GM19043 (cell line): ENCODE data around the gene HOXC5.
A peak's percentile ranks its signal among the peaks of the same experiment; 100 is the strongest.

Experiments
- ATAC-seq: cut with Tn5 transposase; IDR thresholded peaks from one replicate; pipeline ENCODE4 v1.9.1; 2021; ENCODE audit warnings: low read depth; ENCODE audit not compliant: unreplicated experiment

HOXC5 gene

GRCh38 chr12:54006559-54007220, 26.2 kb upstream of the HOXC5 start:
- no peak for ATAC-seq

- no peak for ATAC-seq
Observed at GRCh38 chr12:54007538-54008259, 25.2 kb upstream of the HOXC5 start.

DNA sequence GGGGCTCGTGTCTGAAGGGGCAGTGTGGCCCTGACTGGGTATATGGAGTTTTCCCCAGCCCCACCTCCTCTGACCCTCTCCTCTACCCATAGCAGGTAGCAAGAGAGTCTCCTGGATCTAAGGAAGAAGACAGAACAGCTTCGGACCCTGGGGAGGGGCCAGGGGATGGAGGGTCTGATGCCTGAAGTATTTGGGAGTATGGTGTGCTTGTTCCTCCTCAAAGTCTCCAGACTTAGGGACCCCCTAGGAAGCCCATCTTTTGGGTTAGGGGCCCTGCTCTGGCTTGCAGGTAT, 24.6 kb upstream of the HOXC5 start:
- ATAC-seq: no peak

- ATAC-seq: no peak
Observed at GRCh38 chr12:54009171-54010052, 23.4 kb upstream of the HOXC5 start.

GRCh38 chr12:54010053-54010971, 22.5 kb upstream of the HOXC5 start:
- no peak for ATAC-seq

DNA sequence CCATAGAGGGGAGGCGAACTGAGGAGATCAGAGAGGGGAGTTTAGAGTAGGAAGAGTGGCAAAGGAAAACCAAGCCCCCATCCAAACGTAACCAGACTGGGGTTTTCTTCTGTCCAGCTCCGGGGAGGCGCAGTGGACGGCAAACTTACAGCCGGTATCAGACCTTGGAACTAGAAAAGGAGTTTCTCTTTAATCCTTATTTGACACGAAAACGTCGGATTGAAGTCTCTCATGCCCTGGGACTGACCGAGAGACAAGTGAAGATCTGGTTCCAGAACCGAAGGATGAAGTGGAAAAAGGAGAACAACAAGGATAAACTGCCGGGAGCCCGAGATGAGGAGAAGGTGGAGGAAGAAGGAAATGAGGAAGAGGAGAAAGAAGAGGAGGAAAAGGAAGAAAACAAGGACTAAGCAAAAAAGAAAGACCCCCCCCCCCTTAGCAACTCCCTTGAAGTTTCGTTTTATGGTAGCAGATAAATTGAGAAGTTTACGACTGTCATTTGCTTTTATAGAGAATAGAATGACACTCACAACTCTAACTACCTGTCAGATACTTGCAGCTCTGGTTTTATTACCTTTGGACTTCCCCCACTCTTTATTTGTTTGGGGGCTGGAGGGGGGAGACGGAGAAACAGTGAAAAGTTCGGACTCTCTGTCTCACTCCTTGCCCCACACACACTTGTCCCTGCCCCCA, 21.7 kb upstream of the HOXC5 start:
- no peak for ATAC-seq

DNA sequence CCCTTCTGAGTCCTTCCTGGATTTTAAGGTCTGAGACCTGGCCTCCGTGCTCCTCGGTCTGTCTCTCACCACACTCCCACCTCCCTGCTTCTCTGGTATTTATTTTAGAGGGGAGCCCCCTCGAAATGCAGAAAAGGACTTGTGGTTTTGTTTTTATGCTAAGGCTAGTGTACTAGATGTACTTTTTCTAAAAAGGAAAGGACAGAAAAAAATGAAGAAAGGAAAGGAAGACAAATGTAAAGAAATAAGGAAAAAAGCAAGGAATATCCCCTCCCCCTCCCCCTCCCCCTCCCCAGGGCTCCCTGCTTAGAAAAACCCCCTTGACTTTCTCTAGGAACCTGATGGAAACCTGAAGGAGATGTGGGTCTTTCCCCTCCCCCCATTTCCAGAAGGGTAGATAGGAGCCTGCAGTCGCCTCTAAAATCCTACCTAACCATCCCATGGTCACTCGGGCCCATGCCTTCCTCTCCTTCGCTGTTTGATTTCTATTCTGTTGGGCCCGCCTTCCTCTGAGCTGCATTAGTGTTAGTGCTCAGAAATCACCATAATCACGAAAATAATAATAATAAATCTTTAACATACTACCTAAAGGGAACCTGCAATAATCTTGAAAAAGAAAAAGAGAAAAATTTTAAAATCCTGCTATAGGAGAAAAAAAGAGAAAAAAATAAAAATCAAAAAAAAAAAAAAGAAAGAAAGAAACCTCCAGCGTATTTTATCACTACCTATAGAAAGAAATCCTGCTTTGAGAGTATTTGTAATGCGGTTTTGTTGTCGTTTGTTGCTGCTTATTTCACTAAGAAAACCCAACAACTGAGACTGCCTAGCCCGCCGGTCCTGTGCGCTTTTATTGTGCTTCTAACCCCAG, 21.0 kb upstream of the HOXC5 start:
- ATAC-seq: no peak

GRCh38 chr12:54012631-54013409, 20.0 kb upstream of the HOXC5 start:
- no peak for ATAC-seq

GRCh38 chr12:54014377-54015017, 18.4 kb upstream of the HOXC5 start:
- ATAC-seq: no peak

GRCh38 chr12:54015018-54015931, 17.6 kb upstream of the HOXC5 start:
- no peak for ATAC-seq

GRCh38 chr12:54016051-54016450, 16.8 kb upstream of the HOXC5 start:
- no peak for ATAC-seq

DNA sequence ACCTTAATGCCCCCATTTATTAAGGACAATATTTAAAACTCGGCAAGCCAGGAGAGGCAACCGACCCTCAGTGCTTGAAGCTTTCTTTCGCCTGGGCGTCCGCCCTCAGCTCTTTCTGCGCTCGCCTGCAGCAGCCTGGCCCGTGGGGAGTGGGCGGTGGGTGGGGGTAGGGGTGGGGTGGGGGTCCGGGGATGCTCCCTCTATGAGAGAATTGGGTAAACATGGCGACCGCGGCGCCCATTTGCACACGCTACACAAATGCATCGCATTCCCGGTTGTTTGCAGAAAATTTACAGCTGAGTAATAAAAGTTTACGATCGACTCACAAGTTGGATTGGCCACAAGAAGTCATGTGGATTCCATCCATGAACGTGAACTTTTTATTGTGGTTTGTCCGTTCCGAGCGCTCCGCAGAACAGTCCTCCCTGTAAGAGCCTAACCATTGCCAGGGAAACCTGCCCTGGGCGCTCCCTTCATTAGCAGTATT, 16.3 kb upstream of the HOXC5 start:
- ATAC-seq: no peak

DNA sequence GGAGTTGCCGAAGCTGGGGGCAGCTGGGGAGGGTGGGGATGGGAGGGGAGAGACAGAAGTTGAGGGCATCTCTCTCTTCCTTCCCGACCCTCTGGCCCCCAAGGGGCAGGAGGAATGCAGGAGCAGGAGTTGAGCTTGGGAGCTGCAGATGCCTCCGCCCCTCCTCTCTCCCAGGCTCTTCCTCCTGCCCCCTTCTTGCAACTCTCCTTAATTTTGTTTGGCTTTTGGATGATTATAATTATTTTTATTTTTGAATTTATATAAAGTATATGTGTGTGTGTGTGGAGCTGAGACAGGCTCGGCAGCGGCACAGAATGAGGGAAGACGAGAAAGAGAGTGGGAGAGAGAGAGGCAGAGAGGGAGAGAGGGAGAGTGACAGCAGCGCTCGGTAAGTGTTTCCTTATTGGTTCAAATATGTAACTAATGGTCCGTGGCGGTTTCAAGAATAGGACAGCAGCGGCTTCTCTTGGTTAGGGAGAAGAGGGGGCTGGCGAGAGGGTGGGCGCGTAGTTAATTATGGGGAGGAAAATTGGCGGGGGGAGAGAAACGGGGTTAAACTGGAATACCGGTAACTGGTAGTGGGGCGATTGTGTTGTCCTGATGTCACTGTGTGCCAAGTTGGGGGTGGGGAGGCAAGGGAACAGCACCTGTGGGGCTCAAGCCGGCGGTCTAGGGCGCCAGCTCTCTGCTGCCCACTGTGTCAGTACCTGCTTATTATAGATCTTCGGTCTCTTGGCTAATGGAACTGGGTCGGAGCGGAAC, 15.6 kb upstream of the HOXC5 start:
- ATAC-seq: peak; percentile 24

GRCh38 chr12:54017878-54018467, 14.9 kb upstream of the HOXC5 start:
- ATAC-seq: peak; percentile 74

- ATAC-seq: no peak
Observed at GRCh38 chr12:54018468-54018984, 14.3 kb upstream of the HOXC5 start.
